ENCODE results near the gene CXXC1.

Gene CXXC1

GRCh38 chr18:50281295-50281971, 6.1 kb downstream of the CXXC1 start, which contains the start of gene MBD1:
TSS of gene MBD1 (minus strand) at chr18:50281523. CDS start at chr18:50279992, 1,531 bp downstream.
- DNase-seq (ENCODE audit: low read depth in 2 of 2), result peak; percentile 99 to 100
- TF ChIP-seq, protein P1, sequence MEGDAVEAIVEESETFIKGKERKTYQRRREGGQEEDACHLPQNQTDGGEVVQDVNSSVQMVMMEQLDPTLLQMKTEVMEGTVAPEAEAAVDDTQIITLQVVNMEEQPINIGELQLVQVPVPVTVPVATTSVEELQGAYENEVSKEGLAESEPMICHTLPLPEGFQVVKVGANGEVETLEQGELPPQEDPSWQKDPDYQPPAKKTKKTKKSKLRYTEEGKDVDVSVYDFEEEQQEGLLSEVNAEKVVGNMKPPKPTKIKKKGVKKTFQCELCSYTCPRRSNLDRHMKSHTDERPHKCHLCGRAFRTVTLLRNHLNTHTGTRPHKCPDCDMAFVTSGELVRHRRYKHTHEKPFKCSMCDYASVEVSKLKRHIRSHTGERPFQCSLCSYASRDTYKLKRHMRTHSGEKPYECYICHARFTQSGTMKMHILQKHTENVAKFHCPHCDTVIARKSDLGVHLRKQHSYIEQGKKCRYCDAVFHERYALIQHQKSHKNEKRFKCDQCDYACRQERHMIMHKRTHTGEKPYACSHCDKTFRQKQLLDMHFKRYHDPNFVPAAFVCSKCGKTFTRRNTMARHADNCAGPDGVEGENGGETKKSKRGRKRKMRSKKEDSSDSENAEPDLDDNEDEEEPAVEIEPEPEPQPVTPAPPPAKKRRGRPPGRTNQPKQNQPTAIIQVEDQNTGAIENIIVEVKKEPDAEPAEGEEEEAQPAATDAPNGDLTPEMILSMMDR (IDR thresholded peaks at IDR 0.05; ENCODE audit: low read depth, low read length), result peak; percentile 10
- peak within 1 kb of the TSS; percentile 96 to 98 for H3K4me3 ChIP-seq (replicated peaks in 1 of 2; ENCODE audit: low read depth in 2 of 2, low read length in 2 of 2)

DNA sequence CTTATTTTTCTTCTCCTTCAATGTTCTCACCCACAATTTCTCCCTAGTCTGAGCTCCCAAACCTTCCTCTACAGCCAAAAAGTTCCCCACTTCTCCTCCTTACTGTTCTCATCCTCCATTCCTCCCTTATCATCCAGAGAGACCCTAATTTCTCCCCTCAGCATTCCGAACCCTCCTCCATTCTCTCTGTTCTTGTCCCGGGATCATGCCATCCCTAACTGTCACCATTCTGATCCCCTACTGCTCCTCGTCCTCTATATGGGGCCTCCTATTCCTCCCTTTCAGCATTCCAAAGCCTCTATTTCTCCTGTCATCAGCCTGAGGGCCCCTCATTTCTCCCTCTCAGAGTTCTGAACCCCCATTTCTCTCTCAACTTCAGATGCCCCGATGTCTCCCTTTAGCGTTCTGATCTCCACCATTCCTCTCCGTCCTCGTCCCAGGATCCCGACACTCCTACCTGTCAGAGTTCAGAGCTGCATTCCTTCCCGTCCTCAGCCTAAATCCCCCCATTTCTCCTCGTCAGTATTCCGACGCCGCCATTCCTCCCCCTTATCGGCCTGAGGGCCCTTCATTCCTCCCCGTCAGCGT, 6.7 kb downstream of the CXXC1 start:
- no peak for DNase-seq (ENCODE audit: low read depth in 2 of 2)
- TF ChIP-seq, protein P1 (IDR thresholded peaks at IDR 0.05; ENCODE audit: low read depth, low read length), result no peak
- peak overlapping the region; percentile 96 to 98 for H3K4me3 ChIP-seq (replicated peaks in 1 of 2; ENCODE audit: low read depth in 2 of 2, low read length in 2 of 2)

- peak overlapping the region; percentile 96 to 98 for H3K4me3 ChIP-seq (replicated peaks in 1 of 2; ENCODE audit: low read depth in 2 of 2, low read length in 2 of 2)
- TF ChIP-seq, protein P1 (IDR thresholded peaks at IDR 0.05; ENCODE audit: low read depth, low read length), result no peak
- no peak for DNase-seq (ENCODE audit: low read depth in 2 of 2)
Measured at GRCh38 chr18:50279752-50280151, 7.7 kb downstream of the CXXC1 start.

DNA sequence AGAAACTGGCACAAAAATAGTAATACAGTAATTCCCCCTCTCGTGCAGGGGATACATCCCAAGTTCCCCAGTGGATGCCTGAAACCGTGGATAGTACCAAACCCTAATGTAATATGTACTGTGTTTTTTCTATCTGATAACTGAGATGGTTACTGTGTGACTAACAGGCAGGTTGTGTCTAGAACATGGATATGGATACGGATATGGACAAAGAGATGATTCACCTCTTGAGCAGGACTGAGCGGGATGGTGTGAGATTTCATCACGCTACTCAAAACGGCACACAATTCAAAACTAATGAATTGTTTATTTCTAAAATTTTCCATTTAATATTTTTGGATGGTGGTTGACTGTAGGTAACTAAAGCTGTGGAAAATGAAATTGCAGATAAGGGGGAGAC, 9.6 kb downstream of the CXXC1 start:
- TF ChIP-seq, protein P1 (IDR thresholded peaks at IDR 0.05; ENCODE audit: low read depth, low read length), result no peak
- no peak overlapping the region for H3K4me3 ChIP-seq (replicated peaks in 1 of 2; ENCODE audit: low read depth in 2 of 2, low read length in 2 of 2)
- peak; percentile 46 to 91 for DNase-seq (ENCODE audit: low read depth in 2 of 2)

- TF ChIP-seq, protein P1 (IDR thresholded peaks at IDR 0.05; ENCODE audit: low read depth, low read length), result no peak
- no peak for DNase-seq (ENCODE audit: low read depth in 2 of 2)
Measured at GRCh38 chr18:50276452-50276851, 11.0 kb downstream of the CXXC1 start.

GRCh38 chr18:50275503-50276036, 11.9 kb downstream of the CXXC1 start:
- no peak for DNase-seq (ENCODE audit: low read depth in 2 of 2)
- TF ChIP-seq, protein P1 (IDR thresholded peaks at IDR 0.05; ENCODE audit: low read depth, low read length), result no peak
- H3K4me3 ChIP-seq (replicated peaks in 1 of 2; ENCODE audit: low read depth in 2 of 2, low read length in 2 of 2), result no peak overlapping the region

More at GRCh38 chr18:50276452-50276851, 11.0 kb downstream of the CXXC1 start:
- H3K4me3 ChIP-seq (replicated peaks in 1 of 2; ENCODE audit: low read depth in 2 of 2, low read length in 2 of 2), result no peak overlapping the region
